ENCODE measurements around the gene PARD3B. TPM values are rescaled to one million over a fixed set of nuclear protein-coding genes. Genes with fewer than 3 reads are reported as not detected.

PARD3B gene
- total and polyA plus RNA-seq, 2 of the 8 experiments (the other 6 are each of a cell fraction or from before 2014, with no cell fraction given) = 1.2 to 5.7 TPM

DNA sequence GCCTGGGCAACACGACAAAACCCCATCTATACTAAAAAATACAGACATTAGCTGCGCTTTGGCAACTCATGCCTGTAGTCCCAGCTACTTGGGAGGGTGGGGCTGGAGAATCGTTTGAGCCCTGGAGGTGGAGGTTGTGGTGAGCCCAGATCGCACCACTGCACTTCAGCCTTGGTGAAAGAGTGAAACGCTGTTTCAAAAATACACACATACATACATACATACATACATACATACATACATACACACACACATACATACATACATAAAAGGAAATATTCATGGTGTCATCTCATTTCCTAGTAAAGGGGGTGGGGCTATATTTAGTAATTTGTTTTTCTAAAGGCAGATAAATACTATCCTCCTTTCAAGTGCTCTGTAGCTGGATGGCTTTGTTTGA, 205.1 kb downstream of the PARD3B start:
- Histone ChIP-seq H2BK15ac (ENCODE audit: low read length) (no peak overlapping the region), H3K9ac (replicated peaks in 1 of 4; ENCODE audit: extremely low read depth in 1 of 4, low read depth in 3 of 4, low read length in 3 of 4) (no peak overlapping the region), H3K79me1 (ENCODE audit: low read depth, low read length) (no peaks in the 10 kb centered on the region), H3K23me2 (ENCODE audit: low read depth, low read length) (no peaks in the 10 kb centered on the region), H3K27ac (ENCODE audit: low read depth, low read length) (no peak overlapping the region), H3K4me1 (replicated peaks in 1 of 4; ENCODE audit: control insufficient read depth in 3 of 4, insufficient read depth in 4 of 4, low read length in 3 of 4) (0 out of 7 replicates have a peak, but pooled peaks cover 0 to 3% (median 0%) of the 10 kb centered on the region in 4 experiments), H2BK20ac (ENCODE audit: low read length) (no peak overlapping the region), H2BK120ac (replicated peaks; ENCODE audit: low read depth, low read length) (no peak overlapping the region), H3K4me2 (ENCODE audit: insufficient read depth in 1 of 2, low read depth in 2 of 2, low read length in 2 of 2) (no peak overlapping the region), H3K4me3 (ENCODE audit: extremely low read depth in 1 of 4, insufficient read depth in 2 of 4, low read depth in 3 of 4, low read length in 4 of 4) (no peak overlapping the region), H2BK12ac (ENCODE audit: low read depth, low read length) (no peak overlapping the region), H3K56ac (replicated peaks; ENCODE audit: insufficient read length, low read depth, low read length) (no peak overlapping the region), H2AK5ac (ENCODE audit: low read depth, low read length) (no peak overlapping the region), H3K9me3 (ENCODE audit: insufficient read depth in 2 of 2, low read depth in 1 of 2, low read length in 1 of 2) (no peaks in the 10 kb centered on the region), H3K4ac (replicated peaks; ENCODE audit: insufficient read length, low read depth, low read length) (no peak overlapping the region), H4K5ac (ENCODE audit: insufficient read length, low read depth, low read length) (no peak overlapping the region), H3K14ac (ENCODE audit: insufficient read length) (no peak overlapping the region), H3K27me3 (replicated peaks in 1 of 4; ENCODE audit: control insufficient read depth in 3 of 4, extremely low read depth in 1 of 4, insufficient read depth in 3 of 4, low read length in 3 of 4) (no peaks in the 10 kb centered on the region), H2BK5ac (ENCODE audit: low read depth, low read length) (0 out of 2 replicates have a peak overlapping the region, but pooled peaks have one; percentile 61), H3K79me2 (ENCODE audit: control insufficient read depth in 1 of 2, insufficient read depth in 2 of 2, low read length in 2 of 2) (no peaks in the 10 kb centered on the region), H3K18ac (ENCODE audit: extremely low read depth, low read length) (no peak overlapping the region), H4K8ac (ENCODE audit: extremely low read depth, insufficient read depth, low read length) (no peak overlapping the region), H3K23ac (ENCODE audit: insufficient read length) (no peak overlapping the region), H3K36me3 (ENCODE audit: control insufficient read depth in 2 of 4, insufficient read depth in 4 of 4, low read length in 3 of 4) (peaks cover 0 to 2% (median 0%) of the 10 kb centered on the region in 4 experiments; a peak in 1 of 8 replicates), H4K91ac (replicated peaks; ENCODE audit: insufficient read length, low read length) (no peak overlapping the region), H2AFZ (ENCODE audit: low read length) (no peak overlapping the region), H4K20me1 (replicated peaks in 1 of 2; ENCODE audit: control insufficient read depth in 1 of 2, insufficient read depth in 2 of 2, low read length in 2 of 2) (no peaks in the 10 kb centered on the region)
- ChIA-PET POLR2A (ENCODE audit: partially characterized antibody) (no interaction called here), CTCF (ENCODE audit: partially characterized antibody) (no interaction called here)
- WGBS, 2 experiments (ENCODE audit: extremely low coverage in 1 of 2, insufficient coverage in 1 of 2, insufficient read length in 1 of 2, insufficient replicate concordance in 2 of 2, low coverage in 1 of 2, low lambda C conversion rate in 2 of 2, missing lambda C conversion rate in 1 of 2) = 92% methylated on average over 5 of the region's 5 CpGs; no CpG with 5 or more reads in 1 of the 2 experiments
- FAIRE-seq = no peak
- no peak for DNase-seq (ENCODE audit: low read depth in 1 of 2, low spot score in 2 of 2)
- no peak for TF ChIP-seq POLR2A (IDR thresholded peaks at IDR 0.05; ENCODE audit: control extremely low read depth in 1 of 2, low read depth in 2 of 2, low read length in 2 of 2)
- TF ChIP-seq BRCA1 (IDR thresholded peaks at IDR 0.05; ENCODE audit: low read depth, low read length) = no peak
- TF ChIP-seq CREB1 (IDR thresholded peaks at IDR 0.05) = no peak
- no peak for TF ChIP-seq RAD21 (IDR thresholded peaks at IDR 0.05 in 1 of 2, conservative IDR thresholded peaks at IDR 0.05 in 1 of 2; ENCODE audit: low read depth in 2 of 2, low read length in 2 of 2)
- TF ChIP-seq EP300 (IDR thresholded peaks at IDR 0.05; ENCODE audit: borderline replicate concordance in 1 of 2, low read depth in 2 of 2, low read length in 2 of 2) = no peak
- no peak for TF ChIP-seq MAX (IDR thresholded peaks at IDR 0.05)
- TF ChIP-seq, protein P1, sequence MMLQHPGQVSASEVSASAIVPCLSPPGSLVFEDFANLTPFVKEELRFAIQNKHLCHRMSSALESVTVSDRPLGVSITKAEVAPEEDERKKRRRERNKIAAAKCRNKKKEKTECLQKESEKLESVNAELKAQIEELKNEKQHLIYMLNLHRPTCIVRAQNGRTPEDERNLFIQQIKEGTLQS (IDR thresholded peaks at IDR 0.05; ENCODE audit: insufficient read depth, low read depth, low read length) = no peak
- no peak for TF ChIP-seq SIRT6 (IDR thresholded peaks at IDR 0.05; ENCODE audit: low read length)
- no peak for TF ChIP-seq RBBP5 (IDR thresholded peaks at IDR 0.05; ENCODE audit: borderline replicate concordance, low read depth, low read length)
- TF ChIP-seq SUZ12 (IDR thresholded peaks at IDR 0.05; ENCODE audit: low read length) = no peak
- no peak for TF ChIP-seq RFX5 (IDR thresholded peaks at IDR 0.05; ENCODE audit: borderline replicate concordance, low read depth, low read length)
- TF ChIP-seq HDAC6 (IDR thresholded peaks at IDR 0.05; ENCODE audit: low read depth, low read length) = no peak
- TF ChIP-seq TBP (IDR thresholded peaks at IDR 0.05; ENCODE audit: low read depth, low read length) = no peak
- TF ChIP-seq BACH1 (IDR thresholded peaks at IDR 0.05; ENCODE audit: low read length) = no peak
- no peak for TF ChIP-seq POLR2AphosphoS5 (IDR thresholded peaks at IDR 0.05; ENCODE audit: low read depth, low read length)

All from H1 (cell line).